Thoracic aorta (tissue), 2 donors: ENCODE data around the gene AATK. TPM values are rescaled to one million over a fixed set of nuclear protein-coding genes. Genes with fewer than 3 reads are reported as not detected.

Experiments used
- ATAC-seq: fragments of 150-250 bp; one replicate; pipeline ENCODE4 v1.8.0; 2017; ENCODE audit warnings: low read depth; ENCODE audit not compliant: insufficient number of reproducible peaks, low FRiP score
- DNase-seq: peaks from one replicate; pipeline ENCODE4 v3.0.0-alpha.2; 2020; ENCODE audit warnings: low spot score
- H3K27ac ChIP-seq, 2 donors: fragments of 200-600 bp; sonication (generic); 1 replicate in 1 of 2; 2 replicates in 1 of 2; pipeline ENCODE4 v1.5.1; 2016; ENCODE audit warnings: mild to moderate bottlenecking in 2 of 2, moderate library complexity in 2 of 2
- H3K27me3 ChIP-seq: fragments of 200-600 bp; sonication (generic); replicated peaks from 2 replicates; pipeline ENCODE4 v1.6.0; 2016; ENCODE audit warnings: mild to moderate bottlenecking; ENCODE audit not compliant: insufficient read depth
- H3K36me3 ChIP-seq: fragments of 200-600 bp; sonication (generic); one replicate; pipeline ENCODE4 v1.5.1; 2016
- H3K4me1 ChIP-seq, 2 donors: fragments of 200-600 bp; sonication (generic); 1 replicate in 1 of 2; 2 replicates in 1 of 2; pipeline versions ENCODE4 v1.5.1 to v1.6.0; 2016; ENCODE audit warnings: low read depth in 2 of 2, mild to moderate bottlenecking in 1 of 2; ENCODE audit not compliant: control insufficient read depth in 1 of 2
- H3K4me3 ChIP-seq: fragments of 200-600 bp; sonication (generic); 2 replicates; pipeline ENCODE4 v1.5.1; 2016; ENCODE audit warnings: mild to moderate bottlenecking
- H3K9me3 ChIP-seq: fragments of 200-600 bp; sonication (generic); 2 replicates; pipeline ENCODE4 v1.5.1; 2016
- total RNA-seq, 2 donors: library from RNA; depleted of rRNA; stranded (reverse); fragments of >200 nt; gene quantifications; one replicate each; pipeline versions ENCODE4 v1.1.0 to v1.2.3, GENCODE V29; 2016
- TF ChIP-seq, protein P1 (sequence below): fragments of 200-600 bp; sonication (generic); IDR thresholded peaks from one replicate; pipeline ENCODE4 v1.5.1; 2019; ENCODE audit warnings: antibody characterized with exemption

Gene AATK
- total RNA-seq, 2 donors from 2014 or later: 6.1 to 19.8 TPM

DNA sequence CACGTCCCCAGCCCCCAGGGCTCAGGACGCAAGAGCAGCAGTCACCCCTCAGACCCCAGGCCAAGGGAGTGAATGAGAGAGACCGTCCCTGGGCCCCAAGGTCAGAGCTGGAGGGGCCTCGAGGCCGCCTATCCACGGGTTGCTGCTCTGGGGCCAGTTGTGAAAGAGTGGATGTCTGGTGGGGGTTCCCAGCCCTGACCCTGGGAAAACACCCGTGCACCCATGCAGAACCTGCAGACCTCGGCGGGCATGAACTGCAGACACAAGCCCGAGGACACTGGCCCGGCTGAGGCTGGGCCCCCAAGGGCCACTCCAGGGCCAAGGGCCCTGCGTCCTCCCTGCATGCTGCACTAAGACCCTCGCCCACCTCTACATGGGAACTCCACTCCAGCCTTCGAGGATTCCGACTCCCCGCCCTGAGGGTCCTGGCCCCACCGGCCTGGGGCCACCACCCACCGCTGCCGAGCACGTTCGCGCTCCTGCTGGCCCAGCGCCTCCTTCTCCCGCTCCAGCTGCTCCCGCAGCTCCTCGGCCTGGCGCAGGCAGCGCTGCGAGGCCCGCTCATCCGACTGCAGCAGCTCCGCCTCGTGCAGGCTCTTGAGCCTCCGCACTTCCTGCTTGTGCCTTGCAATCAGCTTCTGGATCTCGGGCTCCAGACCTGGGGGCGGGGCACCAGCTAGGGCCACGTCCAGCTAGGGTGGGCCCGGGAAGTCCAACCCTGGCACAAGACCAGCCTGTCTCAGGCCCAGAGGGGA lies 27.6 kb upstream of the AATK start:
- Histone ChIP-seq H3K27ac (no peak overlapping the region), H3K27me3 (no peaks in the 10 kb centered on the region), H3K36me3 (peaks cover 10% of the 10 kb centered on the region), H3K4me3 (no peak overlapping the region), H3K4me1 (peaks cover 0 to 15% of the 10 kb centered on the region in 2 donors), H3K9me3 (no peaks in the 10 kb centered on the region)
- DNase-seq: no peak
- TF ChIP-seq, protein P1, sequence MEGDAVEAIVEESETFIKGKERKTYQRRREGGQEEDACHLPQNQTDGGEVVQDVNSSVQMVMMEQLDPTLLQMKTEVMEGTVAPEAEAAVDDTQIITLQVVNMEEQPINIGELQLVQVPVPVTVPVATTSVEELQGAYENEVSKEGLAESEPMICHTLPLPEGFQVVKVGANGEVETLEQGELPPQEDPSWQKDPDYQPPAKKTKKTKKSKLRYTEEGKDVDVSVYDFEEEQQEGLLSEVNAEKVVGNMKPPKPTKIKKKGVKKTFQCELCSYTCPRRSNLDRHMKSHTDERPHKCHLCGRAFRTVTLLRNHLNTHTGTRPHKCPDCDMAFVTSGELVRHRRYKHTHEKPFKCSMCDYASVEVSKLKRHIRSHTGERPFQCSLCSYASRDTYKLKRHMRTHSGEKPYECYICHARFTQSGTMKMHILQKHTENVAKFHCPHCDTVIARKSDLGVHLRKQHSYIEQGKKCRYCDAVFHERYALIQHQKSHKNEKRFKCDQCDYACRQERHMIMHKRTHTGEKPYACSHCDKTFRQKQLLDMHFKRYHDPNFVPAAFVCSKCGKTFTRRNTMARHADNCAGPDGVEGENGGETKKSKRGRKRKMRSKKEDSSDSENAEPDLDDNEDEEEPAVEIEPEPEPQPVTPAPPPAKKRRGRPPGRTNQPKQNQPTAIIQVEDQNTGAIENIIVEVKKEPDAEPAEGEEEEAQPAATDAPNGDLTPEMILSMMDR: no peak
- no peak for ATAC-seq

DNA sequence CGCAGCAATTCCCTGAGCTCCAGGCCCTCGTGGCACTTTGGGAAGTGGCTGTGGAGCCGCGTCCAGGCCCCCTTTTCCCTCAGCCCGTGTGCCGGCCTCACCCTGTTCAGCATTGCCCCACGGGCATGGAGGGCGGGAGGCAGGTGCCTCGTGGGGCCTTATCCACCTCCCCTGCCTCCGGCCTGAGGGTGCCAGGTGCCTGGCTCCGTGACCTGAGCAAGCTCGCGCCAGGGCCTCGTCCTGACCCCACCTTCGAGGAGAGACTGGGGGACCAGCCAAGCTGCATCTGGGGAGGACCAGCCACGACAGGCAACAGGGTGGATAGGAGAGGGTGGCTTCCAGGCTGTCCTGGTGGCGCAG lies 27.0 kb upstream of the AATK start:
- H3K4me3 ChIP-seq: no peak overlapping the region

DNA sequence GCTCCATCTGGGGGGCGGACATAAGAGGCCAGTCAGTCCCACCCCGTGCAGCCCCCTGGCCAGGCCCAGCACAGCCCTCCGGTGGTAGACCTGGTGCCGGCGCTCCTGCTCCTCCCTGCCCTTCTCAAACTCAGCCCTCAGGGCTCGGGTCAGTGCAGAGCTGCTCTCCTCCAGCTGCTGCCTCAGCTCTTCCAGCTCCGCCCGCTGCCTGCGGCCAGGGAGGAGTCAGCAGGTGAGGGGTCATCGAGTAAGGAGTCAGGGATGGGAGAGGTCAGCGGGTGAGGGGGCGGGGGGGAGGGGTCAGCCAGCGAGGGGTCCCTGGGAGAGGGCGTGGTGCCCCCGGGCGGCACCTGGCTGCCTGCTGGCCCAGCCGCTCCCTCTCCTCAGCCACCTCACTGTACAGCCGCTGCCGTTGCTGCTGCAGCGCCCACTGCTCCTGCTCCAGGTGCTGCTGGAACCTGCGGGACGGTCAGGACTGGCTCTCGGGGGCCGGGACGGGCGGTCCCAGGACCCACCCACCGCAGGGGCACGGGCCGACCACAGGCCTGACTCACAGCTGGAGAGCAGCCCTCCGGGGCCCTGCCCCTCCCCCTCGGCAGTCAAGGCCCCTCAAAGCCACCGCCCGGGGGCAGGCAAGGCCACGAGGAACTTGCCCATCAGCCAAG lies 26.5 kb upstream of the AATK start:
- Histone ChIP-seq H3K27me3 (no peaks in the 10 kb centered on the region), H3K4me1 (peaks cover 0 to 15% of the 10 kb centered on the region in 2 donors), H3K4me3 (no peak overlapping the region), H3K36me3 (peaks cover 5% of the 10 kb centered on the region), H3K9me3 (no peaks in the 10 kb centered on the region), H3K27ac (no peak overlapping the region)
- TF ChIP-seq, protein P1: no peak
- ATAC-seq (no peak), DNase-seq (no peak)

More for the DNA sequence above, 27.0 kb upstream of the AATK start:
- peaks cover 9% of the 10 kb centered on the region for H3K36me3 ChIP-seq
- ATAC-seq (no peak), DNase-seq (no peak)
- TF ChIP-seq, protein P1: no peak
- no peak overlapping the region for H3K27ac ChIP-seq
- no peaks in the 10 kb centered on the region for H3K27me3 ChIP-seq
- H3K9me3 ChIP-seq: no peaks in the 10 kb centered on the region
- H3K4me1 ChIP-seq: peaks cover 0 to 15% of the 10 kb centered on the region in 2 donors

DNA sequence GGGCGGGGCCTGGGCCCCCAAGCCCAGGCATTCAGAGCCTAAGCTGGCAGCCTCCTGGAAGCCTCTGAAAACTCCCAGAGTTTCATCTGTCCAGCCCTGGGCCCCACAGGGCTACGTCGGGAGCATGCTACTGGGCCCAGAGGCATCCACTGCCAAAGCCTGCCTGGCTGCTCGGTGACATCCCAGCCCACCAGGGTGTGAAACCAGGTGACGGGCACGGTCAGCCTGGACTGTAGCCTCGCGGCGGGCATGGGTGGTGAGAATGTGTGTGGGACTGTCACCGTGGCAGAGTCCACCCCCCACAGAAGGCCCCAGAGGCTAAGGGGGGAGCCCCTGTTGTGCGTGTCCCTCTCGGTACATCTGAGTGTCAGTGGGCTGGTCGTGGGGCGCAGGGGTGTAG lies 25.6 kb upstream of the AATK start:
- DNase-seq (no peak), ATAC-seq (no peak)
- Histone ChIP-seq H3K4me3 (no peak overlapping the region), H3K36me3 (peaks cover 2% of the 10 kb centered on the region), H3K4me1 (peaks cover 0 to 15% of the 10 kb centered on the region in 2 donors), H3K27ac (no peak overlapping the region), H3K27me3 (no peaks in the 10 kb centered on the region), H3K9me3 (no peaks in the 10 kb centered on the region)
- TF ChIP-seq, protein P1: no peak

DNA sequence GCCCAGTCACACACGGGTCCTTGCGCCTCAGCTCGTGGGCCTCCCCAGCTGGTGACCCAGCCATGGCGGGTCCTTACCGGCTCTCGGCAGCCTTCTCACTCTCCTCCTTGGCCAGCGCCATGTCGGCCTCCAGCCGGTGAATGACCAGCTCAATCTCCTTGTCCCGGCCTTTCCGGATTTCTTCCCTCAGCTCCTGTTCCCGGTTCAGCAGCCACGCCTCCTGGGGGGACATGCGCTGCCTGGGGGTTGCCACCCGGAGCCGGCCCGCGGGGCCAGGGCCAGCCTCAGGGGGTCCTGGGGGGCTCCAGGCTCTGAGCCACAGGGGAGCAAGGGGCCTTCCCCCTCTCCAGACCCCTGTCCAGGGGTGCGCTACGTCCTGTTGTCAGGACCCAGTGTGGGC lies 25.1 kb upstream of the AATK start:
- TF ChIP-seq, protein P1: no peak
- H3K27me3 ChIP-seq: no peaks in the 10 kb centered on the region
- no peaks in the 10 kb centered on the region for H3K9me3 ChIP-seq
- ATAC-seq (no peak), DNase-seq (no peak)
- H3K27ac ChIP-seq: no peak overlapping the region
- H3K4me1 ChIP-seq: peaks cover 0 to 13% of the 10 kb centered on the region in 2 donors
- H3K4me3 ChIP-seq: no peak overlapping the region
- H3K36me3 ChIP-seq: peaks cover 2% of the 10 kb centered on the region
